AG09319 (cell line): Measurements from ENCODE around the gene KCNIP3.

Source experiments
- DNase-seq: peaks from one replicate; pipeline ENCODE4 v3.0.0-alpha.2; 2010; ENCODE audit warnings: low read depth; ENCODE audit errors: extremely low read depth
- CTCF ChIP-seq: IDR thresholded peaks from 2 replicates; pipeline ENCODE4 v1.5.1; 2011; ENCODE audit warnings: low read depth, mild to moderate bottlenecking, inconsistent platforms, low read length, moderate library complexity

The KCNIP3 gene

GRCh38 chr2:95346231-95346737 lies 49.1 kb downstream of the KCNIP3 start:
- DNase-seq = no peak

DNA sequence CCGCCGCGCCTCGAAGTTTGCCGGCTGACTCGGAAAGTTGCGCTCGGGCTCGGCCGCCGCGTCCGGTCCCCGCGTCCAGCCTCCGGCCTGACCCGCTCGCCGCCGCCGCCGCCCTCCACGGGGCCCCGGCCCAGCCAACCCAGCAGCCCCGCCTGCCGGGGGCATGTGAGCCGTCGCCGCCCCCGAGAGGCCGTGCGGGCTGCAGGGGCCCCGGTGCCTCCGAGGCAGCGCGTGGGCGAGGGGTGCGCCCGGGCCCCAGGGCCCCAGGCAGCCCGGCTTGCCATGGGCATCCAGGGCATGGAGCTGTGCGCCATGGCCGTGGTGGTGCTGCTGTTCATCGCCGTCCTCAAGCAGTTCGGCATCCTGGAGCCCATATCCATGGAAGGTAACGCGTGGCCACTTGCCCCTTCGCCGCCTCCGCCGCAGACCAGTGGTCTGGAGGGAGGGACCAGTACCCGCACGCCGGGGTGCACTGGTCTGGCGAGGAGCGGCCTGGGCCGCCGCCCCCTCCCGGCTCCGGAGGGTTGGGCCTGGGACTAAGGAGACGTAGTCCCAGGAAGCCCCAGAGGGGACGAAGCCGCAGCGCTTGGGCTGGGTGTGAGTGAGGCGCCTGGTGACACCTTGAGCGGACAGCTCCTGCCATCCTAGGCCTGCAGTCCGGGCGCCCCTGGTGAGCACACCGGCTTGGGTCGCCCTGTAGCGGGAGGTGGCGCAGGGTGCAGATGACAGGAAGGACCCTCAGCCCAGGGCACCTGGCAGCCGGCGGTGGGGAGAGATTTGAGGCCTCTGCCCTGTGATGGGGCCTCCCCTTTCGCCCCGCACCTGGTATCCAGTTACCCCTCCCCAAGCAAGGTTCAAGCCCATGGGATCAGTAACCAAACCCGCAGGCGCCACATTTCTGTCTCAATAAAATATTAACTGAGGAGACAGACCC lies 49.9 kb downstream of the KCNIP3 start:
- DNase-seq = no peak
- no peak; the same call in 1 of the 2 replicates for TF ChIP-seq CTCF

More at GRCh38 chr2:95346231-95346737, 49.1 kb downstream of the KCNIP3 start:
- no peak for TF ChIP-seq CTCF

DNA sequence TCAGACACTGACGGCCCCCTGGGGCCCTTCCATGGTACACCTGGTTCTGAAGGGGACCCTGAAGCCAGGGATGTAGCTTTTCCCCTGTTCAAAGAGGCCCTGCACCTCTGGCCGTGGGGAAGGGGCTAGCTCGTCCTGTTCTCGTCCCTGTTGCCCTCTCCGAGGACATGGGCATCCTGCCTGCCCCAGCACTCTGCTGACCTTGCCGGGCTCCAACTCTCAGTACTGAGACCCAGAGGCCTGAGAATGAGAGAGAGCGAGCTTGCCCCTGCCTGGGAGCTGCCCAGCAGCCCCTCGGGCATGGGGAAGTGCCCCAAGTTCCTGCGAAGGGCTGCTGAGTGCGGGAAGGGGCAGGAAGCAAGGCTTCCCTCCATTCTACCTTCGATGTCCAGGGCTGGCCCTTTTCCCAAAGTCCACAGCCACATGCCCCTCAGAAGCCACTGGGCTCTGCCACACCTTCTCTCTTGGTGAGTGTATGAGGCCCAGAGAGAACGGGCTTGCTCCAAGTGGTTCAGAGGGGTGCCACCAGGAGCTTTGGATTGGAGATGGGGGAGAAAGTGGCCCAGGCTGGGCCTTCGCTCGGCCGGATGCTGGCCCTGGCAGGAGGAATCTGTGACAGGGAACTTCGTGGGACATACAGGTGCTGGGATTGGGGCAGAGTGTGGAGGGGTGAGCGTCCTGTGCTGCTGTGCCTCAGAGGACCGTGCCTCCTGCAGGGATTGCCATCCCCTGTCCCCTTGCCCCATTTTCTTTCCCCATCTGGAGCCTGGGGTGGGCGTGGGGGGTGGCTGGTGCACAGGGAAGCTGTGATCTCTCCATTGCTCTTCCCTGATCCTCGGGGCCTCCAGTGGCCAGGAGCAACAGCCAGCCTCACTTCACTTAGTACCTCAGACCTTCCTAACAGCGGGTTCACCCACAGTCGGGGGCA lies 50.8 kb downstream of the KCNIP3 start:
- DNase-seq = no peak
- TF ChIP-seq CTCF = no peak

- TF ChIP-seq CTCF = no peak
- no peak for DNase-seq
Observed at GRCh38 chr2:95348609-95349567, 51.7 kb downstream of the KCNIP3 start.

GRCh38 chr2:95349568-95350322 lies 52.6 kb downstream of the KCNIP3 start:
- no peak for DNase-seq
- TF ChIP-seq CTCF = no peak

DNA sequence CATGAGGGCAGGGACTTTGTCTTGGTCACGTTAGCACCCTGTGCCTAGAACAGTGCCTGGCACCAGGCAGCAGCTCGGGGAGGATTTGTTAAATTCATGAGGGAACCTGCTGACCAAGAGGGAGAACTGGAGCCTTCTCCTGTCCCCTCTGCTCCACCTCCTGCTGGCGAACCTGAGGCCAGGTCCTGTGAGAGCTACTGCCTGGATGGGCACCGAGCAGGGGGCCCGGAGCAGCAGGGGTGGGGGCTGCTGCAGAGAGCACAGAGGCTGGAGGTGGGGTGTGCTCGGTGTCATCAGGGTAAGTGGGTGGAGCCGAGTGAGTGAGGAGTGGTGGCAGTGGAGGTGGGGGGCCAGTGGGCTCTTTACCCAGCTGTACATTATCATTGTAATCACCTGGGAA lies 53.2 kb downstream of the KCNIP3 start:
- no peak for TF ChIP-seq CTCF
- DNase-seq = no peak
